ENCODE data around the gene IZUMO4.

IZUMO4 gene, protein sequence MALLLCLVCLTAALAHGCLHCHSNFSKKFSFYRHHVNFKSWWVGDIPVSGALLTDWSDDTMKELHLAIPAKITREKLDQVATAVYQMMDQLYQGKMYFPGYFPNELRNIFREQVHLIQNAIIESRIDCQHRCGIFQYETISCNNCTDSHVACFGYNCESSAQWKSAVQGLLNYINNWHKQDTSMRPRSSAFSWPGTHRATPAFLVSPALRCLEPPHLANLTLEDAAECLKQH

GRCh38 chr19:2096480-2097202 is at the start of gene IZUMO4:
TSS of gene IZUMO4 (plus strand) at chr19:2096915. CDS start at chr19:2096946, 31 bp downstream.
- DNase-seq (ENCODE audit: low read depth) = peak; percentile 90

GRCh38 chr19:2047076-2047448 is 49.7 kb upstream of the IZUMO4 start:
- DNase-seq (ENCODE audit: low read depth) = no peak

GRCh38 chr19:2047449-2048103 is 49.1 kb upstream of the IZUMO4 start:
- DNase-seq (ENCODE audit: low read depth) = no peak

DNA sequence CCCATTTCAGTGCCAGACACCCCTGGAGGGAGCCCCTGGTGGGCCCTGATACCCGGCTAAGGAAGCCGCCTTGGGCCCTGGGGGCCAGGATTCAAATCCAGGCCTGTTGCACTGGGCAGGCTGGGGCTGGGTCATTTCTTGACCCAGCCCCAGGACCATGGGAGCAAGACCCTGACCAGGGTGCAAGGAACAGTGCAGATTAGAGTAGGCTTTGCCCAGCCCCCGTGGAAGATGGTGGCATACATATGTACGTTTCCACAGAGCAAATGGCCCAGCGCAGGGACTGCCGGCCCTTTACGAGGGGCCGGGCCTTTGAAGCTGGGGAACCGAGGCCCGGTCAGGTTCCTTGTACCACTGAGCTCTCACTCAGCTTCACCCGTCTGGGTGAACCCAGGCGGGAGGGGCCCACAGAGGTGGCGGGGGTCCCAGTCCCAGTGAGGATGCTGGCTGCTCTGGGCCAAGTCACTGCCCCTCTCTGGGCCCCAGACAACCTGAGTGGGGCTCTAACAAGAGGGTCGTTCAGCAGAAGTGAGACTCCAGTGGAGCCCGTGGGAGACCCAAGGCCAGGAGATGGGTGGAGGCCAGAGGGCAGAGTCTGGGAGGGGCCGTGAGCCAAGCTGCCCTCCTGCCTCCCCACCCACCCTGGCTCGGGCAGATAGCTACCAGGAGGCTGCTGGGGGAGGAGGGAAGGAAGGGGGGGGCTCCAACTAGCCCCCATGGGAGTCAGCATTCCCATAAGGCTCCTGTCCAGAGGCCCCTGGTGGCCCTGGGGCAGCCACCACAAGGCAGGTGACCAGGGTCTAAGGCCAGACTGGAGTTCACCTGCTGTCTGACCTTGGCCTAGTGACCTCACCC is 48.4 kb upstream of the IZUMO4 start:
- DNase-seq (ENCODE audit: low read depth) = no peak

DNA sequence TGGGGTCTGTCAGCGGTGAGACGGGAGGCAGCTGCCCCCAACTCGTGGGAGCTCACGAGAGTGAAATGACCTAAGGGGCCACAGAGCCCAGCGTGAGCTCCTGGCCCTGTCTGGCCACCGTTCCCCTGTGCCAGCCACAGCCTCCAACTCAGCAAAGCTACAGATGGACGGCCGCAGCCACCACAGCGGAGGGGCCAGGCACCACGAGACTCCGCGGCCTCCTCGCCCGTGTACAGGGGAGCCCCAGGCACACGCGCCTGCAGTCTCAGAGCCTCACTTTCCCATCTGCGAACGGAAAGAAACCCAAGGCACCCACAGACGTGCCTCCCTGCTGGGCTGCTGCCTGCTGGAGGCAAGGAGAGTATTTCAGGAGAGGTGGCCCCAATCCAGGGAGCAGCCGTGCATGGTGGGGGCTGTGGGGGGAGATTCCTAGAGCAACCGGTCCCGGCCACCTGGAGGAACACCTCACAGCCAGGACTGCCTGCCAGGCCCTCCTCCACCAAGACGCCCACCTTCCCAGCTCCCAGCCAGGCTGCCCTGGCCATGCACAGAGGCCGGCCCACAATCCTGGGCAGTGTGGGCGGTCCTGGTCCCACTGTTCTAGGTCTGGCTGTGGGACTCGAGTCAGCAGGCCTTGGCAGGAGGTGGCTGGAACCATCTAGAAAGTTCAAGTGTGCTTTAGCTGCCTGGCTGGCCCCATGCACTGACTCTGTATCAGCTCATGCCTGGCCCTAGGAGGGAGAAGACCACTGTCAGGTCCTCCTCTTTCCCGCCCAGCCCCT is 47.6 kb upstream of the IZUMO4 start:
- DNase-seq (ENCODE audit: low read depth) = no peak

DNA sequence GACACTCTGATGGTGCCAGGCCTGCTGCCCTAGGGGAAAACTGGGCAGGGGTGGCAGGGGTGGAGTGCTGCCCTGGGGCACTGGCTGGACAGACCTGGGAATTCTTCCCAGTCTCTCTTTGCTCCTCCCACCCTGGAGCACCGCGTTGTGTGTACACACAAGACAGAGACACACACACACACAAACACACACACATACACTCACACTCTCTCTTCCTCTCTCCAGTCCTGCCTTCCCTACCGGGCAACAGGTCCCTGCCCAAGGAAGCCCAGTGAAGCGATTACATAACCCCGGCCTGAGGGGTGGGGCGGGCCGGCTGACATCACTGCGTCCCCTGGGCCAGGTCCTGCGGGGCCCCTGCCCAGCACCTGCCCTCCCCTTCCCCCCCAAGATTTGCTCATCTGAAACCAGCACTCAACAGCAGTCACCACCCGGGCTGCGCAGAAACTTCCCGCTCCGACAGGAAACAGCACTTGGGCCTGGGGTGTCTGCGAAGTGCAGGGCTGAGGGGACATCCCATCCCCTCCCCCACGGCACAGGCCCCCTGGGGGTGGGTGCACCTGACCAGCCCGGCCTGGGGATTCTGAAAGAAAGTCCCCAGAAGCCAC is 46.9 kb upstream of the IZUMO4 start:
- no peak for DNase-seq (ENCODE audit: low read depth)

DNA sequence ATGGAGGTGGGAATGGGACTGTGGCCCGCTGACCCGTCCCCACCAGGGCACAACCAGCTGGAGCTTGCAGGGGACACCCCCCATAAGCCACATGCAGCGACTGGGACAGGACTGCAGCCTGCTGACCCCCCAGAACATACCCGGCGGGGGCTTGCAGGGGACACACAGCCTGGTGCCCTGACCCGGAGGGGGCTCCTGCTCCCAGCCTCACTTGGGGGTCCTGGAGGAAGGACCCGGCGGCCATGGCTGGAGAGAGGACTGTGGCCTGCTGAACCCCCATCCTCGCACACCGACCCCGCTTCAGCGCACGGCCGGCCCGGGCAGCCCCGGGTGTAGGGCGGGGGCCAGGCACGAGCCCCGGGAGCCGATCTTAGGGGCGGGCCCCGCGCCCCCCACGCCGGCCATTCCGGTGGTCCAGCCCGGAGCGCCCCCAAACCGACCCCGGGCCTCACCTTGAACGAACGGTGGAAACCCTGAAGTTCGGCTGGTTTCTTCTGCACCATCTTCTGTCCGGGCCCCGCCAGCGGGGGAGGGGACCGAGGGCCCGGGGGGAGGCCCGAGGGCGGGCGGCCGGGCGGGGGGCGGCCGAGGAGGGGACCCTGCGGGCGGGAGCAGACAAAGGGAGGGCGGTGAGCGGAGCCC is 46.2 kb upstream of the IZUMO4 start:
- no peak for DNase-seq (ENCODE audit: low read depth)

GRCh38 chr19:2050991-2051772 is 45.5 kb upstream of the IZUMO4 start, which contains the start of gene MKNK2:
TSS of gene MKNK2 (minus strand) at chr19:2051244. CDS start at chr19:2050851, 393 bp downstream.
- no peak for DNase-seq (ENCODE audit: low read depth)

DNA sequence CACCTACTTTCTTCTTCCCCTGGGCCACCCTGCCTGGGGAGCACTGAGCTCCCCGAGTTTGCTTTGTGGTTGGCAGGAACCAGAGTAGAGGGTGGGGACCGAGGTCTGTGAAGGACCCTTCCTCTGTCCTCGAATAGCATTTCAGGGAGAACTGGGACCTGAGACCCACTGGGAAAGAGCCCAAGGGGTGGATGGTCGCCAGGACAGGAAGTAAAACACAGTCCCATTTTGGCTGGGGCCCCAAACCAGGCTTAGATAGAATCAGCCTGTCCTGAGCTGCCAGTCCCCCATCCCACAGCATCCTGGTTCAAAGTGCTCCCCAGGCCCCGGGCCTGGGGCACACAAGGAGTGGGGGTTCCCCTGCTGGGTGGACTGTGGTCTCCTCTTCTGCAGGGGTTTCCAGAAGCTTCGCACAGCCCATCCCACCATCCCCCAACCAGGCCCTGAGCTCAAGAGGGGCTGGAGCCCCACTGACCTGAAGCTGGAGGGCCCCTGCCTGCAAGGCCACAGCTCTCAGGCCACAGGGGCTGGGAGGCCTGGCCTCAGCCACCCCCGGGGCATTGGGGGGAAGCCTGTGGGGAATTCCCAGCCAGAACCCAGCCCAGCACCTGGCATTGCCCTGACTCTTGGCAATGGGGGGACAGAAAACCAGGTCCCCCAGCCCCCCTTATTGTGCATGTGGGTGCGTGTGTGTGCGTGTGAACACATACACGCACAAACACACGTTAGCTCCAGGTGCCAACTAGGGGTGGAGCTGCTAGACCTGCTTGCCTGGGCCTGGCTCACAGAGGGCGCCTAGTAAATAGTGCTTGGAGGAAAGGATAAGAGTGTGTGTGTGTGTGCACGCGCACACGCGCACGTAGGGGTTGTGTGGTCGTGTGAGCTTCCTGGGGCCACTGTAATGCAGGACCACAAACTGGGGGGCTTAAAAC is 44.7 kb upstream of the IZUMO4 start:
- DNase-seq (ENCODE audit: low read depth) = no peak

GRCh38 chr19:2053601-2054389 is 42.9 kb upstream of the IZUMO4 start:
- no peak for DNase-seq (ENCODE audit: low read depth)

DNA sequence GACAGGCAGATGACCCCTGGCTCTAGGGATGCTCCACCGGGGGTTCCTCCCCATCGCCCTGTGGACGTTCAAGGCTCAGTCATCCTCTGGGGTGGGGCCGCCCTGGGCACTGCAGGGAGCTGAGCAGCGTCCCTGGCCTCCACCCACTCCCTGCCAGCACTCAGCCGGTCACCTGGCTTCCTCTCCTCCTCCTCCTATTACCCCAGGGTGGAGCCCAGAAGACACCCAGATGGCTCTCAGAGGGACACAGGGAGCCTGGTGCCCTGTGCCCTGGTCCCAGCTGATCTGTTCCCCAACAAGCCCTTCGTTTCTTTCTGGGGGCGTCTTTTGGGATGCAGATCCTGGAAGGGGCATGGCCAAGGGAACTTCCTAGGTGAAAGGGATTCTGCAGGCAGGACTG is 42.0 kb upstream of the IZUMO4 start:
- no peak for DNase-seq (ENCODE audit: low read depth)

DNA sequence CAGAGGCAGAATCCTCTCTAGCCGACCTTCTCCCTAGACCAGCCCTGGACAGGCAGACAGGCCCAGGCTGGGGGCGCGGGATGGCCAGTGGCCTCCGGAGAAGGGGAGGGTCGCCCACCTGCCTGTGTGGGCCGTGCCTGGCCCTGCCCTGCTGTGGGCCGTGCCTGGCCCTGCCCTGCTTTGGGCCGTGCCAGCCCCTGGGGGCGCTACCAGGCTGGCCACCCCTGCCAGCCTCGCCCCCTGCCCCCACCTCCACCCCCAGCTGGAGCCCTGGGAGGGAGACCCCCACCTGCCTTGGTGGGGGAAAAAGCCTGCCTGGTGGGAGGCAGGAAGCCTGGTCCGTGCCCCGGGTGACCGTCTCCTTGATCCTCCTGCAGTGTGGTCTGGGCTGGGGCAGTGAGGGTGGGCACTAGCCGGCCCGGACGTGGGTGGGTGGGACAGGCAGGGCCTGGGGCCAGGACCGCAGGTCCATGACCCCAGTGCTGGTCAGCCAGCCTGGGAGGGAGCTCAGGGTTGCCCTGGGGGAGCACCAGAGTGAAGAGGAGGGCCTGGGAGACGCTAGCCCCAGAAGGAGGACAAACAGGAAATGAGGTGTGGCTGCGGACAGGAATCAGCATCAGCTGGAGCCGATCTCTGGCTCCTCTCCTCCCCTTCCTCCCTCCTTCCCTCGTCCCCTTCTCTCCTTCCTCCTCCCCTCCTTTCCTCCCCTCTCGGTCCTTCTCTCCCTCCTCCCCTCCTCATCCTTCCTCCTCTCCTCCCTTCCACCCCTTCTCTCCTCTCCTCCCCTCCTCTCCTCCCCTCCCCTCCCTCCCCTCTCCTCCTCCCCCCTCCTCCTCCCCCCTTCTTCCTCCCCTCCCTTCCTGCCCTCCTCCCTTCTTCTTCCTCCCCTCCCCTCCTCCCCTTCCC is 40.5 kb upstream of the IZUMO4 start:
- peak; percentile 94 for DNase-seq (ENCODE audit: low read depth)

DNA sequence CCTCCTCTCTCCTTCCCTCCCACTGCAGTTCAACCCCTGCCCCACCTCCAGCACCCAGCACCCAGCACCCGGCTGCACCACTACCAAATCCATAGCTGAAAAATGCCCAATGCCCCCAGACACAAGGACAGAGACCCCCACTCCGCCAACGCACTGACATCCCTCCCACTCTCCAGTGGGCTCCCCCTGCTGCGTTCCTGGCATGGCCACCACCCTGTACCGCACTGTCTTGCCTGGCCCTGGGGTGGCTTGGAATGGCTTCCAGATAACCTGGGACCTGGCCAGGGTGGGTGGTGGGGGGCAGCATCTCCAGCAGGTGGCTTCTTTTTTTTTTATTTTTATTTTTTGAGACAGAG is 39.9 kb upstream of the IZUMO4 start:
- no peak for DNase-seq (ENCODE audit: low read depth)

DNA sequence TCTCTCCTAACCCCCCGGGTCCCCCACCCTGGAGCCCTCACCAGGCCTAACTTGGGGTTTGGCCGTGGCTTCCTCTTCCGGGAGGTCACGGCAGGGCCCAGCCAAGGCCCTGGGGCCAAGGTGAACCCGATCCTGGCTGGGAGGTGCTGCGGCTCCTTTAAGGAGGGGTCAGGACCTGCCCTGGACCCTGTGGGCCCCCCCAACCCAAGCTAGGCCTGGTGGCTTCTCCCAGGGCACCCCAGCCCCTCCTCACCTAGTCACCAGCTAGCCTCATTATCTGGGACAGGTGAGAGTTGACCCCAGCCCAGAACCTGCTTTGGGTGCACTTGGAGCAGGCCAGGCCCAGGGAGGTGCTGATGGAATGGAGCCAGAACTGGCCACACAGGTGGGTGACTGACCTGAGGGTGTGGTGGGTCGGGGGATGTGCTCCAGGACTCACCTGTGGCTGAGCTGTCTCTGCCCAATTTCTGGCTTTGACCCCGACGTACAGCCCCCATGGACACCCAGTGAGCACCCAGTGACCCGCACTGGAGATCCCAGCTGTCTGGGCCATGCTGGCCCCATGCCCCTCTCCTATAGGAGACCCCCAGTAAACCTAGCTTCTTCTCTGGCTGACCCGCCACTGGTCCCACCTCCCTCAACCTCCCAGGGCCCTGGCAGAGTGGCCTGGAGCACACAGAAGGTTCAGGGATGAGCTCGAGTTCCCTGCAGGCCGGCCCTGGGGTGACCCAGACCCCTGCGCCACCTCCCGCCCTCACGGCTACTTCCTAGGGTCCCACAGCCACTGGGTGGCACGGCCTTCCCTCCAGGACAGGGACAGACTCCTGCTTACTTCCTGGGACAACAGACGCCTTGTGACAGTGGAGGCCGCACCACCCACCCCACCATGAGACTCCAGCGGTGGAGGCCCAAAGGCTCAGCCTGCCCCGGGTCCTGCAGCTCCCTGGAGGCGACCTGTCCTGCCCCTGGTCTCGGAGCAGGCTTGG is 38.9 kb upstream of the IZUMO4 start:
- no peak for DNase-seq (ENCODE audit: low read depth)

DNA sequence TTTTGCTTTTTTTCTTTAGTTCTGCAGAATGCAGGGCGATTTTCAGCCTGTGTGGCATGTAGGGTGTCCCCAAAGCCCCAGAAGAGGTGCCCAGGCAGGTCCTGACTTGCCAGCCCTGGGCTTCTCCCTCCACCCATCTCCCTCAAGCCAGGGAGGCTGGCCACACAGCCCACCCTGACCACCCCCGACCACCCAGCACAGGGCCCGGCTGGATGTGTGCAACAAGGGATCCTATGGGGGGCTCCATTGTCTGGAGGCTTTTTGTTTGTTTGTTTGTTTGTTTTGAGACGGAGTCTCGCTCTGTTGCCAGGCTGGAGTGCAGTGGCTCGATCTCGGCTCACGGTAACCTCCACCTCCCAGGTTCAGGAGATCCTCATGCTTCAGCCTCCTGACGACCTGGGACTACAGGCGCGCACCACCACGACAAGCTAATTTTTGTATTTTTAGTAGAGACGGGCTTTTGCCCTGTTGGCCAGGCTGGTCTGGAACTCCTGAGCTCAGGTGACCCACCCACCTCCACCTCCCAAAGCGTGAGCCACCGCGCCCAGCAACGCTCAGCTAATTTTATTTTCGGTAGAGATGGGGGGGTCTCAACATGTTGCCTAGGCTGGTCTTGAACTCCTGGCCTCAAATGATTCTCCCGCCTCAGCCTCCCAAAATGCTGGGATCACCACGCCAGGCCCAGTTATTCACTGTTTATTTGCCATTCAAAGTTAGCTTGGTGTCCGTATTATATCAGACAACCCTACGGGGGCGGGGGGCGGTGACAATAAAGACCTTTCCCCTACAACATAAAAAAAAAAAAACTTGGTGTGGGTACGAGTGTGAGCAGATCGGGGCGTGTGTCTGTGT is 37.9 kb upstream of the IZUMO4 start:
- no peak for DNase-seq (ENCODE audit: low read depth)
